DOHH2 (cell line): ENCODE data around the gene CLRN3.
A peak's percentile ranks its signal among the peaks of the same experiment; 100 is the strongest.

Experiments
- H3F3A ChIP-seq: fragments of 200-600 bp; sonication (generic), shearing (Covaris generic); 2 replicates; pipeline ENCODE4 v1.6.0; 2016; ENCODE audit warnings: antibody characterized with exemption, mild to moderate bottlenecking; ENCODE audit not compliant: control insufficient read depth, insufficient read depth
- H3K27ac ChIP-seq: fragments of 200-600 bp; sonication (generic); 2 replicates; pipeline ENCODE4 v1.5.1; 2014; ENCODE audit warnings: low read depth, mild to moderate bottlenecking, low read length, moderate library complexity
- H3K27me3 ChIP-seq: fragments of 200-600 bp; sonication (generic); 2 replicates; pipeline ENCODE4 v1.6.1; 2014; ENCODE audit warnings: mild to moderate bottlenecking, low read length, mixed read lengths; ENCODE audit not compliant: control insufficient read depth
- H3K36me3 ChIP-seq: fragments of 200-600 bp; sonication (generic); 2 replicates; pipeline ENCODE4 v1.6.1; 2014; ENCODE audit warnings: mild to moderate bottlenecking, low read length, moderate library complexity, mixed read lengths; ENCODE audit not compliant: control insufficient read depth
- H3K4me1 ChIP-seq: fragments of 200-600 bp; sonication (generic); 2 replicates; pipeline ENCODE4 v1.6.1; 2014; ENCODE audit warnings: mild to moderate bottlenecking, low read length, mixed read lengths; ENCODE audit not compliant: control insufficient read depth
- H3K4me2 ChIP-seq: fragments of 200-600 bp; sonication (generic); 2 replicates; pipeline ENCODE4 v1.6.0; 2014; ENCODE audit warnings: mild to moderate bottlenecking, low read length, moderate library complexity
- H3K4me3 ChIP-seq: fragments of 200-600 bp; sonication (generic); 2 replicates; pipeline ENCODE4 v1.5.1; 2014; ENCODE audit warnings: mild to moderate bottlenecking, low read length, mixed read lengths
- H3K79me2 ChIP-seq: fragments of 200-600 bp; sonication (generic); 2 replicates; pipeline ENCODE4 v1.6.1; 2014; ENCODE audit warnings: mild to moderate bottlenecking, low read length, mixed read lengths; ENCODE audit not compliant: control insufficient read depth
- H3K9me2 ChIP-seq: fragments of 200-600 bp; sonication (generic); replicated peaks from 2 replicates; pipeline ENCODE4 v1.6.1; 2014; ENCODE audit warnings: mild to moderate bottlenecking, low read length, mixed read lengths; ENCODE audit not compliant: control insufficient read depth
- H3K9me3 ChIP-seq: fragments of 200-600 bp; sonication (generic); 2 replicates; pipeline ENCODE4 v1.6.1; 2014; ENCODE audit warnings: antibody characterized with exemption, low read length, mixed read lengths; ENCODE audit not compliant: control insufficient read depth, insufficient read depth
- H4K20me1 ChIP-seq: fragments of 200-600 bp; sonication (generic); 2 replicates; pipeline ENCODE4 v1.6.0; 2014; ENCODE audit warnings: low read depth, mild to moderate bottlenecking, antibody characterized with exemption, low read length, moderate library complexity; ENCODE audit not compliant: control insufficient read depth, insufficient read depth
- EZH2phosphoT487 ChIP-seq: fragments of 200-600 bp; sonication (generic); IDR thresholded peaks from 2 replicates; pipeline ENCODE4 v1.6.1; 2017; ENCODE audit warnings: borderline replicate concordance, mild to moderate bottlenecking, antibody characterized with exemption, low read length, moderate library complexity, mixed read lengths
- TF ChIP-seq, protein P1 (sequence below): fragments of 200-600 bp; sonication (generic); IDR thresholded peaks from one replicate; pipeline ENCODE4 v1.5.1; 2014; ENCODE audit warnings: antibody characterized with exemption, mild to moderate bottlenecking, low read depth, low read length; ENCODE audit not compliant: poor library complexity, severe bottlenecking

The CLRN3 gene

GRCh38 chr10:127855976-127856375 lies 36.8 kb downstream of the CLRN3 start:
- no peak overlapping the region for H3K27ac ChIP-seq

GRCh38 chr10:127855591-127855881 lies 37.2 kb downstream of the CLRN3 start:
- no peaks in the 10 kb centered on the region for H3K79me2 ChIP-seq
- TF ChIP-seq, protein P1, sequence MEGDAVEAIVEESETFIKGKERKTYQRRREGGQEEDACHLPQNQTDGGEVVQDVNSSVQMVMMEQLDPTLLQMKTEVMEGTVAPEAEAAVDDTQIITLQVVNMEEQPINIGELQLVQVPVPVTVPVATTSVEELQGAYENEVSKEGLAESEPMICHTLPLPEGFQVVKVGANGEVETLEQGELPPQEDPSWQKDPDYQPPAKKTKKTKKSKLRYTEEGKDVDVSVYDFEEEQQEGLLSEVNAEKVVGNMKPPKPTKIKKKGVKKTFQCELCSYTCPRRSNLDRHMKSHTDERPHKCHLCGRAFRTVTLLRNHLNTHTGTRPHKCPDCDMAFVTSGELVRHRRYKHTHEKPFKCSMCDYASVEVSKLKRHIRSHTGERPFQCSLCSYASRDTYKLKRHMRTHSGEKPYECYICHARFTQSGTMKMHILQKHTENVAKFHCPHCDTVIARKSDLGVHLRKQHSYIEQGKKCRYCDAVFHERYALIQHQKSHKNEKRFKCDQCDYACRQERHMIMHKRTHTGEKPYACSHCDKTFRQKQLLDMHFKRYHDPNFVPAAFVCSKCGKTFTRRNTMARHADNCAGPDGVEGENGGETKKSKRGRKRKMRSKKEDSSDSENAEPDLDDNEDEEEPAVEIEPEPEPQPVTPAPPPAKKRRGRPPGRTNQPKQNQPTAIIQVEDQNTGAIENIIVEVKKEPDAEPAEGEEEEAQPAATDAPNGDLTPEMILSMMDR, result no peak
- no peak for TF ChIP-seq EZH2phosphoT487
- H3K4me3 ChIP-seq, result peak overlapping the region; percentile 32; the same call in 1 of the 2 replicates
- peak overlapping the region; percentile 68 for H3K4me2 ChIP-seq
- H3K27ac ChIP-seq, result no peak overlapping the region
- H3K9me3 ChIP-seq, result no peaks in the 10 kb centered on the region
- H4K20me1 ChIP-seq, result no peaks in the 10 kb centered on the region
- H3F3A ChIP-seq, result no peaks in the 10 kb centered on the region; the same call in 1 of the 2 replicates
- no peaks in the 10 kb centered on the region for H3K36me3 ChIP-seq
- H3K9me2 ChIP-seq, result no peaks in the 10 kb centered on the region
- H3K4me1 ChIP-seq, result peaks cover 31% of the 10 kb centered on the region
- H3K27me3 ChIP-seq, result no peaks in the 10 kb centered on the region

More at GRCh38 chr10:127855976-127856375, 36.8 kb downstream of the CLRN3 start:
- H3K4me1 ChIP-seq, result peaks cover 27% of the 10 kb centered on the region
- no peaks in the 10 kb centered on the region for H3K9me2 ChIP-seq
- no peak overlapping the region for H3K4me3 ChIP-seq
- no peaks in the 10 kb centered on the region for H3K79me2 ChIP-seq
- H3K4me2 ChIP-seq, result no peak overlapping the region
- no peaks in the 10 kb centered on the region for H3K27me3 ChIP-seq
- H3F3A ChIP-seq, result no peaks in the 10 kb centered on the region; the same call in 1 of the 2 replicates
- TF ChIP-seq, protein P1, result no peak
- no peaks in the 10 kb centered on the region for H3K9me3 ChIP-seq
- H4K20me1 ChIP-seq, result no peaks in the 10 kb centered on the region
- no peaks in the 10 kb centered on the region for H3K36me3 ChIP-seq

- Histone ChIP-seq H3K79me2 (no peaks in the 10 kb centered on the region), H3K36me3 (no peaks in the 10 kb centered on the region), H3K4me3 (peak overlapping the region; percentile 34), H3K9me3 (no peaks in the 10 kb centered on the region), H3K27me3 (no peaks in the 10 kb centered on the region), H3K27ac (peak overlapping the region; percentile 21; the same call in 1 of the 2 replicates), H4K20me1 (no peaks in the 10 kb centered on the region), H3K4me2 (peak overlapping the region; percentile 68), H3F3A (no peaks in the 10 kb centered on the region; the same call in 1 of the 2 replicates), H3K9me2 (no peaks in the 10 kb centered on the region), H3K4me1 (peaks cover 32% of the 10 kb centered on the region)
- no peak for TF ChIP-seq EZH2phosphoT487
- TF ChIP-seq, protein P1, result no peak
Observed at GRCh38 chr10:127854769-127855590, 37.8 kb downstream of the CLRN3 start.
